GM12874 (cell line): ENCODE measurements around the gene ANTKMT.

Experiments
- TF ChIP-seq, protein P1 (sequence below): IDR thresholded peaks from 2 replicates; pipeline ENCODE4 v1.5.1; 2011; ENCODE audit warnings: low read depth, mild to moderate bottlenecking, control low read depth, low read length, moderate library complexity; ENCODE audit not compliant: insufficient read depth

The ANTKMT gene

GRCh38 chr16:689175-689897 lies 31.6 kb upstream of the ANTKMT start:
- TF ChIP-seq, protein P1, sequence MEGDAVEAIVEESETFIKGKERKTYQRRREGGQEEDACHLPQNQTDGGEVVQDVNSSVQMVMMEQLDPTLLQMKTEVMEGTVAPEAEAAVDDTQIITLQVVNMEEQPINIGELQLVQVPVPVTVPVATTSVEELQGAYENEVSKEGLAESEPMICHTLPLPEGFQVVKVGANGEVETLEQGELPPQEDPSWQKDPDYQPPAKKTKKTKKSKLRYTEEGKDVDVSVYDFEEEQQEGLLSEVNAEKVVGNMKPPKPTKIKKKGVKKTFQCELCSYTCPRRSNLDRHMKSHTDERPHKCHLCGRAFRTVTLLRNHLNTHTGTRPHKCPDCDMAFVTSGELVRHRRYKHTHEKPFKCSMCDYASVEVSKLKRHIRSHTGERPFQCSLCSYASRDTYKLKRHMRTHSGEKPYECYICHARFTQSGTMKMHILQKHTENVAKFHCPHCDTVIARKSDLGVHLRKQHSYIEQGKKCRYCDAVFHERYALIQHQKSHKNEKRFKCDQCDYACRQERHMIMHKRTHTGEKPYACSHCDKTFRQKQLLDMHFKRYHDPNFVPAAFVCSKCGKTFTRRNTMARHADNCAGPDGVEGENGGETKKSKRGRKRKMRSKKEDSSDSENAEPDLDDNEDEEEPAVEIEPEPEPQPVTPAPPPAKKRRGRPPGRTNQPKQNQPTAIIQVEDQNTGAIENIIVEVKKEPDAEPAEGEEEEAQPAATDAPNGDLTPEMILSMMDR: no peak

DNA sequence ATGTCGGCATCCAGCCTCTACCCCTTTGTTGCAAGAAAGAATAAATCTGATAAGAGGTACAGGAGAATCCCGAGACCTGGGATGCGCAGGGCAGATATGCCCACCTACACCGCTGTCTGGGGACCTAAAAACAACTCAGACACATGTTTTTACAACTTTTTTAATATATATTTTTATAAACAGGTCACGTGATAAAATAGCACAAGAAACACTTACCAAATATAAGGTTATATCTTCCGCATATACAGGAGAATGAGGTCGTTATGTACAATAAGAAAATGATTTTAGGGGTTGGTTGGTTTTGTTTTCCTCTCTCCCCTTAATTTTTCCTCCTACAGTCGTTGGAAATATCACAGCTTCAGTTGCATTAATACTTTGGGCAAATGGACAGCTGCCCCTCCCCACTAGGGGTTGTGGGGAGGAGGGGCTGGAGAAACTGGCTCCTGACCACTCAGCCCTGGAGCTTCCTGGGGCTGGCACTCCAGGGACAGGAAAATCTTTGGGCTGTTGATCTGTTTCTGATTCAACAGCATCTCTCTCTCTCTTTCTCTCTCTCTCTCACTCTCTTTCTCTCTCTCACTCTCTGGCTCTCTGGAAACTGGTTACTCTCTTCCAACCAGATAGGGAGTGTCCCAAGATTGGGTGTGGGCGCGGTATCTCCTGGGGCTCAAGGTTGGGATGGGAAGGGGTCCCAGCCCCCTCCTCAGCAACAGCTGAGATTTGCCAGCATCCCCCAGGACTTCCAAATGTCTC lies 28.4 kb upstream of the ANTKMT start:
- TF ChIP-seq, protein P1: no peak

DNA sequence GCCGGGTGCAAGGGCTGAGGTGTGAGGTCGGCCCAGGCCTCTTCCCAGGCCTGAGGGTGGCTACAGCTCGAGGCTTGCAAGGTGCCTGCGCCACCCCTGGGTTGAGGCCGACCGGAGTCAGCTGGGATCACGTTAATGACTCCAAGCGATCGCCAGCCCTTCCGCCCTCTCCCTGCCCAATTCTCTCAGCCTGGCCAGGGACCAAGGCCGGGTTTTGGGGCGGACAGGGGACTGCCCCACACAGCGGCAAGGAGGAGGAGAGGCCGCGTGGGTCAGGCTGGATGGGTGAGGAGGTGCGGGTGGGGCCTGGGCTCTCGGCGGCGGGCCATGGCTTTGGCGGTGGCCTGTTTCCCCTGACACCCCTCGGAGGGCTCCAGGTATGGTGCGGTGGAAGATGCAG lies 27.6 kb upstream of the ANTKMT start:
- TF ChIP-seq, protein P1: no peak

GRCh38 chr16:693766-694165 lies 27.2 kb upstream of the ANTKMT start:
- TF ChIP-seq, protein P1: no peak

DNA sequence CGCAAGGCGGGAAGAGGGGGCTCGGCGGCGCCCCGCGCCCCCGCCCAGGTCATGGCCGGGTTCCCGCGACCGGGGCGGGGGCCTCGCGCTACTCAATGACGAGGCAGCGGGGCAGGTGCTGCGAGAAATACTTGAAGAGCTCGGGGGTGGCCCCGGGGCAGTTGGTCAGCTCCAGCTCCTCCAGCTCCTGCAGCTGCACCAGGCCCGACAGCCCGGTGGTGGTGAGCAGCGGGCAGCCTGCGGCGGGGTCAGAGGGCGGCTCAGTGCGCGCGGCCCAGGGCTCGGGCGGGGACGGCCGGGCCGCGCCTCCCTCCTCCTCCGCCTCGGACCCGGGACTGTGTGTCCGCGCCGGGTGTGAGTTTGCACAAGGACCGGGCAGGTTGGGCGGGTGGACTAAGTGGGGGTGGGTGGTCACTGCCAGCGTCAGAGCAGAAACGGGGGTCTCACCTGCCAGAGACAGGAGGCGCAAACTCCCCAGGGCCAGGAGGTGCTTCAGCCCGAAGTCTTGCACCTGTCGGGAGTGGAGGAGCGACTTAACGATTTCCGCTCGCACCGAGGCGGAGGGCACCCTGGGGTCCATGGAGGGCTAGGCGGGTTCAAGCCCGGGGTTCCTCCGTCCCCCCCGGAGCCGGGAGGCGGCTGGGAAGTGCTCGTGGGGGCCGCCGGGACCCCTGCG lies 26.6 kb upstream of the ANTKMT start:
- TF ChIP-seq, protein P1: no peak

- TF ChIP-seq, protein P1: no peak
Observed at GRCh38 chr16:694863-695354, 26.0 kb upstream of the ANTKMT start.
